HG02870 (cell line): ENCODE measurements around the gene PRKAR1B.

Source experiments
- ATAC-seq: cut with Tn5 transposase; IDR thresholded peaks from one replicate; pipeline ENCODE4 v1.9.1; 2021; ENCODE audit warnings: mild to moderate bottlenecking, moderate library complexity; ENCODE audit not compliant: unreplicated experiment

PRKAR1B gene

DNA sequence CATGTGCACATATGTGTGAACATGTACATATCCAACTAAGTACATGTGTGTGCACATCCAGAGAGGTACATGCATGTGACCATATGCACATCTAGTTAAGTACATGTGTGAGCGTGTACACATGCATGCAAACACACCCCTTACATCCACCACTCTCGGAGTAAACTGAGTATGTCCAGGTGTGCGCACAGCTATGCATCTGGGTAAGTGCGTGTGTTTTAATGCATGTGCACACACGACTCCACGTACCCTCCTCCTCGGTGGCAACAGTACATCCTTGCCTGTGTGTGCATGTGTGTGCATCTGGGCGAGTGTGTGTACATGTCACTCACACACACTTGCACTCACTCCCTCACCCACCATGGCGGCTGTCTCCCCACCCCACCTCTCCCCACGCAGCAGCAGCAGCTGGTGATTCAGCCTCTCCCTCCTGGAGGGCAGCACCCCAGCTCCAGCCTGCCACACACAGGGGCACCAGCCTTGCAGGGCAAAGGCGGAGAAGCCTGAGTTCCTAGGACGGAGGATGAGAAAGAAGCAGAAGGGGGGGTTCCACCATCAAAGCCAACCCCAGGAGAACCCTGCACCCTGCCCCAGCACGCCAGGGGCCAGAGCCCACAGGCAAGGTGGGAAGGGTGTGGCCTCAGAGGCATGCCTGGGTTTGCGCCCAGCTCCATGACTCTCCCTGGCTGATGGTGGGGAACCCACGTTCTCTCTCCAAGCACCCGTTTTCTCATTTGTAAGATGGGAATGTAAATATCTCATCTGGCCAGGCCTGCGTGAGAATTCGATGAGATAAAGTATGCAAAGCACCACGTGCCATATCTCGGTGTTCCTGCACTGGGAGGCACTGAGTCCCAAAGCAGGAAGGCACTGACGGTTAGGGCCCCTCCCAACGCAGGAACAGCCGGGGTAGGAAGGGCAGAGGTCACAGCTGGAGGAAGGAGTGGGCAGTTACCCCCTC is 28.3 kb downstream of the PRKAR1B start:
- ATAC-seq: no peak

DNA sequence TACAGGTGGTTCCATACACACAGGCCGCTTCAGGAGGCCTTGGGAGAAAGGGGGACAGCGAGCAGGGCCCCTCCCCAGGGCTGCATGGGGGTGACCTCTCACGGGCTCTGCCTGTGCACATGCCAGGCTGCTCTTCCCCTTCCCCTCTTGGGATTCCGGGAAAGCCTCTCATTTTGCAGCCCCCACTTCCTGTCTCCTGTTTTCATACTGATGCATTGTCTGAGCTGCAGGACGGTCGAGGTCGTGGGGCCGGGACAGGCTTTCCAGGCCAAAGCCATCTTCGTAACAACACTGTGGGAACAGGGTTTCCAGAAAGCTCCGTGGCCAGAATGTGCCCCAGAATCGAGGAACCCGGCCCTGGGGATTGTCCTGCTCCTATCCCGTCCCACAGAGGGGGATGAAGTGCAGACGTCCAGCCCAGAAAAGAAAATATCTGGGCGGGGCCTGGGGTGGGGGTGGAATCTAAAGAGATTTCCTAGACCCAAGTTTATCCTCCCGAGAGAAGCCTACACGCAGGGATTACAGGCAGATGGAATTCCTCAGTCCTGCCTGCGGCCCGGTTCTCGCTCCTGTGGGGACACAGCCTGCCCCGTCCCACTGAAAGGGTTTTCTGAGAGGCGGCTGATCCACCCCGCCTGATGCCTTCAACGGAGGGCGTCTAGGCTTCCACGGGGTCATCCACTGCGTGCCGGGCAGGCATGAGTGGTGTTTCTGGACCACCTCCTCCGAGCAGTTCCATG is 30.1 kb downstream of the PRKAR1B start:
- no peak for ATAC-seq

DNA sequence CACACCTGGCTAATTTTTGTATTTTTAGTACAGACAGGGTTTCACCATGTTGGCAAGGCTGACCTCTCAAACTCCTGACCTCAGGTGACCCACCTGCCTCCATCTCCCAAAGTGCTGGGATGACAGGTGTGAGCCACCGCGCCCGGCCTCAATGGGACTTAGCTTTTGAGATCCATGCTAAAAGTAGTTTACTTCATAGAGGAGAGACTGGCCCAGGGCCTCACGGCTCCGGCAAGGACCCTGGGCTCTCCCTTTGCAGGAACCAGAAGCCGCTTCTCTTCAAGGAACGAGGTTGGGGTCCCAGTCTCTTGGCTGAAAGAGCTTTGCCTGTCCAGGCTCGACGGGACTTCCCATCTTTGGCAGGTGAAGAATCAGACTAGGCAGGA is 30.7 kb downstream of the PRKAR1B start:
- ATAC-seq: no peak

DNA sequence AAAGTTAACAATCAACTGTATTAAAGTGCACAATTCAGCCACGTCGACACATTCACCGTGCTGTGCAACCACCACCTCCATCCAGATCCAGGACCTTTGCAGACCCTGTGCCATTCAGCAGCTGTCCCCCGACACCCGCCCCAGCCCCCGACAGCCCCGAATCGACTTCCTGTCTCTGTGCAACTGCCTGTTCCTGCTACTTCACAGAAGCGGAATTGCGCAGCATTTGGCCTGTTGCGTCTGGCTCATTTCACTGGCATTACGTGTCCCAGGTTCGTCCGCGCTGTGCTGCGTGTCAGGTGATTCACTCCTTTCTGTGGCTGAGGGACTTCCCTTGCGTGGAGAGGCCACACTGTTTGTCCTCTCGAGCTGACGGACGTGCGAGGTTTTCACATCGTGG is 33.8 kb downstream of the PRKAR1B start:
- no peak for ATAC-seq

DNA sequence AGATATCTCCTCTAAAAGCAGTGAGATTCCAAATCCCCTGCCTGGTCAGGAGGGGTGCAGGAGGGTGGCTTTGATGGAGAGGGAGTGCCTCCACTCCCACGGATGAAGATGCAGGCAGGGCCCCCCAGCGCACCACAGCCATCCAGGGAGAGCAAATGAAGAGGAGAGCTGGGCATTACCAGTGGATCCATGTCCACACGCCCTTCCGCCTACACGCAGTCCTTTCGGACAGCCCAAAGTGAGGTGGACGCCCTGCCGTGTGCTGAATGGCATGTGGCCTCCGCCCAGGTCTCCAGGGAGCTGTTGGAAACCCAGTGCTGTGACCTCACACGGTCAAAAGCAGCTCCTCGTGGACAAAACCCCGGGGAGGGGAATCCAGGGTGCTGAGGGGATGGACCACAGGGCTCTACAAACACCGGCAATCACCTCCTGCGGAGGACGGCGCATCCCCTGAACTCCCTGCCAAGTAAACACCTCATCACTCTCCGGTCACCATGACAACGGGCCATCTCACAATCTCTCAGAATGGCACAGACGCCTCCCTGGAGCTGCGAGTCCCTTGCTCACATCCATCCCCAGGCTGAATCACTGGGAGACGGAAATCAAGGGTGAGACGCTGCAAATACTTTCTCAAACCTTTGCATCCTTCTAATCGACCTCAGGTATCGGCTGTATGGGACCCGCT is 35.6 kb downstream of the PRKAR1B start:
- no peak for ATAC-seq

DNA sequence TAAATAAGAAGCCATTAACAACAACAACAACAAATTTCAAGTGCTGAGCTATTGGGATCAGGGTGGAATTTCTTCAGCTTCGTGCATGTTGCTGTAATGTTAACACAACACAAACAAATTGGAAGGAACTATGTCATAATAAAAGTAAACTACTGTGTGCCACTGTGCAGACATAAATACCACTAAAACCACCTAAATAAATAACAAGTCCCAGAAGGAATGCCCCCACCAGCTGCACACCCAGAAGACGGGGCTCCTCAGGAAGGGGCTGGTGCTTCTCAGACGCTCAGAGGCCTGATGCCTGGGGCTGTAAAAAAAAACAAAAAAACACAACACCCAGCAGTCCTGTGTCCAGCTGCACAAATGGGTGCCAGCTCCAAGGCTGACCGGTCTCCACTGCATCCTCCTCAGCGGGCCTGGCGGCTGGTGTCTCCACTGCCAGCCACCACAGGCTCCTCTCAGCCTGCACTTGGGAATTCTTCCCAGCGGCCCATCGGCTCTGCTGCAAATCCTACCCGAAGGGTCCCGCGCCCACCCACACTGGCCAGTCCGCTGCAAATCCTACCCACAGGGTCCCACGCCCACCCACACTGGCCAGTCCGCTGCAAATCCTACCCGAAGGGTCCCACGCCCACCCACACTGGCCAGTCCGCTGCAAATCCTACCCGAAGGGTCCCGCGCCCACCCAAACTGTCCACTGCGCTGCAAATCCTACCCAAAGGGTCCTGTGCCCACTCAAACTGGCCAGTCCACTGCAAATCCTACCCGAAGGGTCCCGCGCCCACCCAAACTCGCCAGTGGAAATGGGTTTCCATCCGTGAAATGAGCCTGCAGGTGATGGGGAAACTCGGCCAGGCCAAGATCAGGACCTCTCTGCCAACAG is 36.4 kb downstream of the PRKAR1B start:
- no peak for ATAC-seq

DNA sequence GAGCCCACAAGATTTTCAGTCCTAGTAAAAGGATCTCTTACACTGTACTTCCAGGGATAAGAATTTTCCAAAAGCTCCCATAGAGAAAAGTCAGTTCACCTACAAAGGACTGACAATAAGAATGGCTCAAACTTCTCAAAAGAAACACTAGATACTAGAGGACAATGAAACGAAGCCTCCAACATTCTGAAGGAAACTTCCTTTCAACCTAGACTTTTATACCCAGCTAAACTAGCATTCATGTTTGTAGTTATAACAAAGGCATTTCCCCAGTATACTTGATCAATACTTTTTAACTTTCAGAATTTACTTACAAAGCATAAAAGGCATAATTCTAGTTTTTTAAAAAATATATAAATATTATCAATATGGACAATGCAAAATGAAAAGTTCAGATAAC is 41.5 kb downstream of the PRKAR1B start:
- ATAC-seq: no peak

DNA sequence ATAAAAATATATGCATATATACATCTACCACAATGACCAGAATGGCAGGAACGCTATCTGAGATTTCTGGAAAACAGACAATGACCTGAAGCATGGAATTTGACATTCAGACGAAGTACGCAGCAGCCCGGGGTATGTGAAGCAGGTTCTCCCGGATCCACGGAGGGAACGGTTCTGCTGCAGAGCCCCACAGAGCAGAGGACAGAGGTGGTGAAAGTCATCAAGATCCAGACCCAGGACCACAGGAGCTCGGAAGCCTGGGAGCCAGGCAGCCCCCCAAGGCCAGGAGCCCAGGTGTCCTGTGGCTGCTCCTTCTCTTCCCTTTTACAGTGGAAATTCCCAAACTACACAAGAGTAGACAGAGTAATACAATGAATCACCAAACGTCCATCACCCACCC is 42.7 kb downstream of the PRKAR1B start:
- no peak for ATAC-seq

DNA sequence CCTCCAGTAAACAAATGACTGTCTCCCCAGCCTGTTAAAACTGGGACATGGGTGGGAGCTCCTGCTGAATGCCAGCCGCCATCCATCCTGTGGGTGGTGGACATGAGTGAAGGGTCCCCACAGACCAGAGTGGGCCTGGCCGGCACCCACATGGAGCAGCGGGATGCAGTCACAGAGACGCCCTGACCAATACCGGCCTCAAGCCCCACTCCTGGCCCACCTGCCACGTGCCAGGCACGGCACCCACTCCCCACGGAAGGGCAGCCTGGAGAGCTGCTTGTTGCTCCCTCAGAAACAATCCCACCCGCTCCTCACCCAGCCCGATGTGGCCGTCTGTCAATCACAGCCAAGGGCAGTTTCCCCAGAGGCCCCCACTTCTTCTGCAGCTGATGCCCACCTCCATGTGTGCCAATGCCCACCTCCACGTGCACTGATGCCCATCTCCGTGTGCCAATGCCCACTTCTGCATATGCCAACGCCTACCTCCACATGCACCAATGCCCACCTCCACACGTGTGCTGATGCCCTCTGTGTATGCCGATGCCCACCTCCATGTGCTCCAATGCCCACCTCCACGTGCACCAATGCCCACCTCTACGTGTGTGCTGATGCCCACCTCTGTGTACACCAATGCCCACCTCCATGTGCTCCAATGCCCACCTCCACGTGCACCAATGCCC is 43.4 kb downstream of the PRKAR1B start:
- ATAC-seq: no peak

DNA sequence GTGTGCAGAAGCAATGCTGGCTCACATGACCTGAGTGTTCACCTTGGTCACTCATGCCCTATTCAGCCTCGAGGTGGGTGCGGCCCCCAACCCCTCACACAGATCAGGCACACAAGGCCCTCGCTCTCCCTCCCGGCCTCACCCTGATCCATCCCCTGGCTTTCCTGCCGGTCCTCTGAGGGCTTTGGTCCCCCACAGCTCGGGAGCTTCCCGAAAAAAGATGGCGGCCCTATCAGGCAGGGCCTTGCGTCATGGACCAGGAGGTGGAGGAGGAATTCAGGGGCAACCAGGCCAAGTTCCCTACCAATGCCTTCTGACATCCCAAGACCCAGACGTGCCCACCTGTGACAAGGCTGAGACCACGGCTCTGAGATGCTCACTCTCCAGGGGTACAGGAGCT is 44.3 kb downstream of the PRKAR1B start:
- no peak for ATAC-seq

DNA sequence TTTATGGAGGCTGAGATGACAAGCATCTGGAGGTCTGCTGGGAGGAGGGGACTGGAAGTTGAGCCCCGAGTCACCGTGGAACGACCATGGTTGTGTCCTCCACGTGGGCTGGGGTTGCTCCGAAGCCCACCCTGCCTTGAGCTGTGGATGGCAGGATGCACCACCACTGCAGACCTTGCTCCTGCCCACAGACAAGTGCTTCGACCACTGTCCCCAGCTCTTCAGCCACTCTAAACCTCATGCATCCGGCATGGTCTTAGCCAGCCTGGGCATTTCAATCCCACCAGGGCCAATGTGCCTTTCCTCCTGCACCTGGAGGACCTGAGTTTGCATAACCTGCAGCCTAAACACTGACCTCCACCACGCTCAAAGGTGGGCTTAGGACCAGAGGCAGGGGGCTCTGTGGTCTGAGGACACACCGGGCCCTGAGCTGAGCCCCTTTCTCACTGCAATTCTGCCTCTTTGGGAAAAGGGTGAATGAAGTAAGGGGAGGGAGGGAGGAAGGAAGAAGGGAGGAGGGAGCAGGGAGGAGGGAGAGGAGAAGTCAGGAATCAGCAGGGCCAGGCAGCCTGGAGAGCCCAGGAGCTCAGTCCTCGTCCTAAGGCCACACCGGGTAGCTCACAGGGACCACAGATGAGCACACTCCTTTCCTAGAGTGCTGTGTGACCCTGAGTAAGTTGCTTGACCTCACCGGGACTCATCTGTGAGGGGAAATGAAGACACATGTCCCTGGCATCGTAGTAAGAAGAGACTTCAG is 45.4 kb downstream of the PRKAR1B start:
- no peak for ATAC-seq

DNA sequence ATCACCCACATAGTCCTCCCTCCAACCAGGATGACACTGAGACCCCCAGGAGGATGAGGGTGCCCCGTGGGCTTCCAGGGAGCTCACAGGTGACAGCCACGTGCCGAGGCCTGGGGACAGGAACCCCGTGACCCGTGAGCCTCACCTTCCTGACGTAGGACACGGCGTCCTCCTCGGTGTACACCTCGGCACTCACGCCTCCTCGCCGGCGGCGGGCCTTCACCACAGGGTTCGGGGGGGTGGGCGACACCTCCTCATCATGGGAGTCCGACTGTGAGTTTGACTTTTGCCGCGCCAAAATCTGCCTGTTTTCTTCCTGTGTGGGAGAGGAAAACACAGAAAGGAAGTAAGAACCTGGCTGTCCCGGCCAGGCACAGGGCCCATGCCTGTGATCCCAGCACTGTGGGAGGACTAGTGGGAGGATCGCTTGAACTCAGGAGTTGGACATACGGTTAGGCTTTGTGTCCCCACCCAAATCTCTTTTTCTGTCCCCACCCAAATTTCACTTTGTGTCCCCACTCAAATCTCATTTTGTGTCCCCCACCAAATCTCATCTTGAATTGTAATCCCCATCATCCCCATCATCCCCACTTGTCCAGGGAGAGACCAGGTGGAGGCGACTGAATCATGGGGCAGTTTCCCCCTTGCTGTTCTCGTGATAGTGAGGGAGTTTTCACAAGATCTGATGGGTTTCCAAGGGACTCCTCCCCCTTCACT is 46.5 kb downstream of the PRKAR1B start:
- no peak for ATAC-seq

DNA sequence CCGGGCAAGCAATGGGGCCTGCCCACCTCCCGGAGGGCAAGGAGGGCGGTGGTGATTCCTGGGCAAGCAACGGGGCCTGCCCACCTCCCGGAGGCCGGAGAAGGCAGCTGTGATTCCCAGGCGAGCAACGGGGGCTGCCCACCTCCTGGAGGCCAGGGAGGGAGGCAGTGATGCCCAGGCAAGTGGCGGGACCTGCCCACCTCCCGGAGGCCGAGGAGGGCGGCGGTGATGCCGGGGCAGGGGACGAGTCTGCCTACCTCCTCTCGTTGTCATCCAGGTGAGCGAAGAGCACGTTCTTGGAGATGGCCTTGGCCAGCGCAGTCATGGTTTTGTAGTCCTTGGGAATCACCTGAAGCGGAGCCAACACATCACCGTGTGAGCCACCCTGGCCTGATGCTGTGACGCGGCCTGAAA is 50.1 kb downstream of the PRKAR1B start:
- ATAC-seq: no peak

DNA sequence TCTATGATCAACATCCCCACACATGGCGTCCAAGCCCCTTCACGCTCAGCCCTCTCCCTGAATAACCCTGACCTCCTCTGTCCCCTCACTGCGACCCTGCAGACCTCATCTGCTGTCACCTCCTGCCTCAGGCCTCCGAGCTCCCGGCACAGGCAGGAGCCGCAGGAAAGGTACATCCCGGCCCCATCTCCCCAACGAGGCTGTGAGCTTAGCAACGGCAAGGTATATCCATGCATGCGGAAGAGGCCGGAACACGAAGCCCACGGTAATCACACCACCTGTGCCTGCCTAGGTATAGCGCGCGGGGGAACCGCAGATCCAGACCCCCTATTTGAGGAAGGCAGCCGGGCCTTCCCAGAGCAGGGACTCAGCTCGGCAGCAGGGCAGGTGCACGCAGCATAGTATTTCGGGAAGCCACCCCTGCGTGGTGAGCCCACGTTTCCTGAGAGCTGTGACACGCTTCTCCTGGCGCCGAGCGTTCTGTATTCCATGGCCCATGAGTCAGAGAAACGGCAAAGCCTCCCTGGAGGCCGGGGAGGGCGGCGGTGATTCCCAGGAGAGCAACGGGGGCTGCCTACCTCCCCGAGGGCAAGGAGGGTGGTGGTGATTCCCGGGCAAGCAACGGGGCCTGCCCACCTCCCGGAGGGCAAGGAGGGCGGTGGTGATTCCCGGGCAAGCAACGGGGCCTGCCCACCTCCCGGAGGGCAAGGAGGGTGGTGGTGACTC is 50.7 kb downstream of the PRKAR1B start:
- ATAC-seq: no peak

DNA sequence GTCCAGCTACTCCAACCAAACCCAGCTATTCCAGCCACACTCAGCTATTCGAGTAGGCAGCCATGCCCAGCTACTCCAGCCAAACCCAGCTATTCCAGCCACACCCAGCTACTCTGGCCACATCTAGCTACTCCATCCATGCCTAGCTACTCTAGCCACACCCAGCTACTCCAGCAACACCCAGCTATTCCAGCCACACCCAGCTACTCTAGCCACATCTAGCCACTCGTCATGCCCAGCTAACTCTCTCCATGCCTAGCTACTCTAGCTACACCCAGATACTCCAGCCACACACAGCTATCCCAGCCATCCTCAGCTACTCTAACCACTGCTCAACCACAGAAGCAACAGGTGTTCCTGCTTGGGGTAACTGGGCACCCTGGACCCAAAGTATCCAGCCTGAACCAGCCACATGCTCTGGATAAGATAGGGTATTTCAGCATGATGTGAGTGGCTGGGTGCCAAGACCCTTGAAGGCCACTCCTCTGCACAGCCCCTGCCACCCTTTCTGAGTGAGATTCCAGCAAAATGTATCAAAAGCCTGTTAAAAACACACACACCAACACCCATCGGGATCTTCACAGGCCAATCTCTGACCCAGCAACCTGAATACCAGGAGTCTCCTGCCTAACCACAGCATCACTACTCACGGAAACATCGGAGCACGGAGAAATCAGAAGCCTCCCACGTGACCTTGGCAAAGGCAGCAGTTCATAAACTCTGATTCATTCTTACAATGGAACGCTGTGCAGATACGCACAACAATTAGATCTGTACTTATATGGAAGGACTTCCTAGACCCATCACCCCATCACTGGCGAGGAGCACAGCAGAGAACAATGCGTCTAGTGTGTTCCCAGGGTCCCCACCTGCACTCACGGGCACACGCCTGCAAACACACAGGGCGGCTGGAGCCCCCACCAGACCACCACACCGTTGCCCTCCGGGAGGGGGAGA is 52.3 kb downstream of the PRKAR1B start:
- no peak for ATAC-seq

DNA sequence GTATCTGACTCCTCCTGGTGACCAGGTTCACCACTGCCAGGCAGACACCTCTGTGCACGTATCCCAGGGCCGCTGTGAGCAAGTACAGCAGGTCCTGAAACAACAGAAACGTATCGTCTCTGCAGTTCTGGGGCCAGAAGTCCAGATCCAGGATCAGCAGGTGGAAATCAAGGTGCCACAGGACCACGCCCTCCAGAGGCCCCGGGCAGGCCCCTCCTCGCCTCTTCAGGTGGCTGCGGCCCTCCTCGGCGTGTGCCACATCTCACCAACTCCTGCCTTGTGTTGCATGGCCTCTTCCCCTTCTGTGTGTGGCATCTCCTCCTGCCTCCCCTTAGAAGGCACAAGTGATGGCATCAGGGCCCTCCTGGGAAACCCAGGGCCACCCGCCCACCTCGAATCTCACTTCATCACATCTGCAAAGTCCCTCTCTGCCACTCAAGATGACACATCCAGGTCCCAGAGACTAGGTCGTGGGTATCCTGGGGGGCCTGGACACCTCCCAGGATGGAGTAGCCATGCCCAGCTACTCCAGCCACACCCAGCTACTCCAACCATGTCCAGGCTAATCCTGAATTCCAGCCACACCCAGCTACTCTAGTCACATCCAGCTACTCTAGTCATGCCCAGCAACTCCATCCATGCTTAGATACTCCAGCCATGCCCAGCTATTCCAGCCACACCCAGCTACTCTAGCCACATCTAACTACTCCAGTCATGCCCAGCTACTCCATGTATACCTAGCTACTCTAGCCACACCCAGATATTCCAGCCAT is 53.2 kb downstream of the PRKAR1B start:
- ATAC-seq: no peak
